ENCODE results near the gene RASSF4.

The RASSF4 gene

DNA sequence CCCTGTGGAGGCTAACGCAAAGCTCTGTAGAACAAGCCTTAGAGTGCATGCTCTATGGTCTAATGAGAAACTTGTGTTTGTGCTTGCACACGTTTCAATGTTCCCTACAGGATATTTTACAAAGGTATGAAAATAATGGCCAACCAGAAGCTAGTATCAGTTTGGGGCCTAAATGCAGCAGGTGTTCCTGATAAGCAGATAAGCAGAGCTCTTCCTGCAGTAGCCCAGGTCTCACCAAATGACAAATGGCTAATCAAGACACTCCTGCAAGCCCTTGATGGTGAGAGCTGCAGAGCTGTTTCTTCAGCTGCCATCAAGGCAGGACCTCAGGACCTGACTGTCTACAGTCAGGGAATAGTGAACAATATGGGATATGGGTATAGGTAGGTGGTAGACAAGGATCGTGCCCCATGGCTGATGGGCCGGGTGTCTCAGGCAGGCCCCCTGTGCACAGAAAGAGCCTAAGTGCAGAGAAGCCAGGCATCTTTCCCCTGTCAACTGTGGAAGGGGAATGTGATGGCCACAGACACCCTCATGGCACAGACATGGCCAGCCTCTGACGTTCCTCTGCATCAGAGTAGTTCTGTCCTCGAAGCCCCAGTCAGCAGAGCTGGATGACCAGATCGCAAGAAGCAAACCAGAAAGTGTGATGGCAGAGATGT is 23.2 kb upstream of the RASSF4 start:
- TF ChIP-seq, protein P1, sequence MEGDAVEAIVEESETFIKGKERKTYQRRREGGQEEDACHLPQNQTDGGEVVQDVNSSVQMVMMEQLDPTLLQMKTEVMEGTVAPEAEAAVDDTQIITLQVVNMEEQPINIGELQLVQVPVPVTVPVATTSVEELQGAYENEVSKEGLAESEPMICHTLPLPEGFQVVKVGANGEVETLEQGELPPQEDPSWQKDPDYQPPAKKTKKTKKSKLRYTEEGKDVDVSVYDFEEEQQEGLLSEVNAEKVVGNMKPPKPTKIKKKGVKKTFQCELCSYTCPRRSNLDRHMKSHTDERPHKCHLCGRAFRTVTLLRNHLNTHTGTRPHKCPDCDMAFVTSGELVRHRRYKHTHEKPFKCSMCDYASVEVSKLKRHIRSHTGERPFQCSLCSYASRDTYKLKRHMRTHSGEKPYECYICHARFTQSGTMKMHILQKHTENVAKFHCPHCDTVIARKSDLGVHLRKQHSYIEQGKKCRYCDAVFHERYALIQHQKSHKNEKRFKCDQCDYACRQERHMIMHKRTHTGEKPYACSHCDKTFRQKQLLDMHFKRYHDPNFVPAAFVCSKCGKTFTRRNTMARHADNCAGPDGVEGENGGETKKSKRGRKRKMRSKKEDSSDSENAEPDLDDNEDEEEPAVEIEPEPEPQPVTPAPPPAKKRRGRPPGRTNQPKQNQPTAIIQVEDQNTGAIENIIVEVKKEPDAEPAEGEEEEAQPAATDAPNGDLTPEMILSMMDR (IDR thresholded peaks at IDR 0.05; ENCODE audit: low read depth, low read length, missing control alignments) = no peak
- no peak for DNase-seq (ENCODE audit: extremely low read depth, low read depth)
- H3K4me3 ChIP-seq (replicated peaks; ENCODE audit: low read depth, low read length) = no peak overlapping the region

DNA sequence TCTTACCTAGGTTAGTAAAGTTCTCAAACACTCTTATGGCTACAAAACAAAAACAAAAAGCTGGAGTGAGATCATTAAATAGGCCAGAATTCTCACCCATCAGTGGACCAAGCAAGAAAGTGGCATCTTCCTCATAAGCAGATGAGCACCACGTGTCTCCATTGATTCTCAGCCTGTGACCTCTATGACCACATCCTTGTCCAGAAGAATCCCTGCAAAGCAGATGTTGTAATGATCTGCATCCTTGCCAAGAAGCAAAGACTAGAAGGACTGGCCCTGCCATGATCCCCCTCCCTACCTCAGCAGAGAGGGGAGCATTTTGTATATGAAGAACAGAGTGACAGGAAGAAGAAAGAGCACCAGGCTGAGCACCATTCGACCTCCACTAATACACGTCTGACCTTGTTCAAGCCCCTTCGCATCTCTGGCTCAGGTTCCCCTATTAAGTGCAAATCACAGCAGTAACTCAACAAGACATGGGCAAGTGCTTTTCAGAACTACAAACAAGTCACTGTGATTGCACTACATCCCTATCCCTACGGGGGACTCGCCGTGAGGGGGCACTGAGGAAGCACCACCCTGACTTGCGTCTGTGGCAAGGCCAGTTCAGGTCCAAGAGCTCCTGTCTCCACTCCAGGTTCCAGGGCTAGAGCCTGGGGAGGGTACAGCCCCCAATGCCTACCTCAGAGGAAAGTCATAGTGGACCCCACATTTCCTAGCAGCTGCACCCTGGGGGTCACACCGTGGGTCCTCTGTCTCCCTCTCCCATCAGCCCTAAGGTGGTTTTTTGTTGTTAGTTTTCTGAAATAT is 22.2 kb upstream of the RASSF4 start:
- no peak for DNase-seq (ENCODE audit: extremely low read depth, low read depth)
- TF ChIP-seq, protein P1 (IDR thresholded peaks at IDR 0.05; ENCODE audit: low read depth, low read length, missing control alignments) = no peak
- H3K4me3 ChIP-seq (replicated peaks; ENCODE audit: low read depth, low read length) = no peak overlapping the region

DNA sequence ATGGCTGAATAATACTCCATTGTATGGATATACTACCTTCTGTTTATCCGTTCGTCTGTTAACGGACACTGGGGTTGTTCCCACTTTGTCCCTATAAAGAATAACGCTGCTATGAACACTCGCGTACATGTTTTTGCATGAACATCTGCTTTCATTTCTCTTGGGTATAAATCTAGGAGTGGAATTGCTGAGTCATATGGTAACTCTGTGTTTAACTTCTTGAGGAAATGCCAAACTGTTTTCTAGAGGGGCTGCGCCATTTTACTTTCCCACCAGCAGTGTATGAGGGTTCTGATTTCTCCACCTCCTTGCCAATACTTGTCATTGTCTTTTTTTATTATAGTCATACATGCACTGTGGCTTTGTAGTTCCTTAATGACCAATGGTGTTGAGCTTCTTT is 20.6 kb upstream of the RASSF4 start:
- DNase-seq (ENCODE audit: extremely low read depth, low read depth) = no peak
- TF ChIP-seq, protein P1 (IDR thresholded peaks at IDR 0.05; ENCODE audit: low read depth, low read length, missing control alignments) = no peak
- no peak overlapping the region for H3K4me3 ChIP-seq (replicated peaks; ENCODE audit: low read depth, low read length)

DNA sequence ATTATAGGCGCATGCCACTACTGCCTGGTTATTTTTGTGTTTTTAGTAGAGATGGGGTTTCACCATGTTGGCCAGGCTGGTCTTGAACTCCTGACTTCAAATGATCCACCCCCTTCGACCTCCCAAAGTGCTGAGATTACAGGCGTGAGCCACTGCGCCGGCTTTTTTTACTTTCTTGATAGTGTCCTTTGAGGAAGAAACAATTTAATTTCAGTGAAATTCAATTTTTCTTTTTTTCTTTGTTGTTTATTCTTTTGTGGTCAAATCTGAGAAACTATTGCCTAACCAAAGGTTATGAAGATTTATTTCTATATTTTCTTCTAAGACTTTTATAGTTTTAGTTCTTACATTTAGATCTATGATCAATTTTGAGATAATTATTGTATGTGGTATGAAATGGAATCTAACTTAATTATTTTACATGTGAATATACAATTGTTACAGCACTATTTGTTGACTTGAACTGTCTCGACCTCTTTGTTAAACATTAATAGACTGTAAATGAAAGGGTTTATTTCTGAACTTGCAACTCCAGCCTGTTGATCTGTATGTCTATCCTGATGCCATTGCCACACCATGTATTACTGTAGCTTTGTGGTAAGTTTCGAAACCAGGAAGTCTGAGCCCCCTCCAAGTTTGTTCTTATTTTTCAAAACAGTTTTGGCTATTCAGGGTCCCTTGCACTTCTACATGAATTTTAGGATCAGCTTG is 19.8 kb upstream of the RASSF4 start:
- no peak for DNase-seq (ENCODE audit: extremely low read depth, low read depth)
- TF ChIP-seq, protein P1 (IDR thresholded peaks at IDR 0.05; ENCODE audit: low read depth, low read length, missing control alignments) = no peak
- no peak overlapping the region for H3K4me3 ChIP-seq (replicated peaks; ENCODE audit: low read depth, low read length)

DNA sequence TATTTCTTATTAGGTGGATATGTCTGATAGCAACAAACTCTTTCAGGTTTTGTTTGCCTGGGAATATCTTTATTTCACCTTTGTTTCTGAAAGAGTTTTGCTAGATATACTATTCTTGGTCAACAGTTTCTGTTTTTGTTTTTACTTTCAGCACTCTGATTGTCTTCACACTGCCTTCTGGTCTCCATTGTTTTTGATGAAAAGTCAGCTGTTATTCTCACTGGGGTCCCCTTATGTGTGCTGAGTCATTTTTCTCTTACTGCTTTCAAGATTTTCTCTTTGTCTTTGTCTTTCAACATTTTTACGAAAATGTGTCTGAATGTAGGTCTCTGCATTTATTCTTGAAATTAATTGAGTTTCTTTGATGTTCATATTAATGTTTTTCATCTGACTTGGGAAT is 15.2 kb upstream of the RASSF4 start:
- no peak overlapping the region for H3K4me3 ChIP-seq (replicated peaks; ENCODE audit: low read depth, low read length)
- TF ChIP-seq, protein P1 (IDR thresholded peaks at IDR 0.05; ENCODE audit: low read depth, low read length, missing control alignments) = no peak
- no peak for DNase-seq (ENCODE audit: extremely low read depth, low read depth)

DNA sequence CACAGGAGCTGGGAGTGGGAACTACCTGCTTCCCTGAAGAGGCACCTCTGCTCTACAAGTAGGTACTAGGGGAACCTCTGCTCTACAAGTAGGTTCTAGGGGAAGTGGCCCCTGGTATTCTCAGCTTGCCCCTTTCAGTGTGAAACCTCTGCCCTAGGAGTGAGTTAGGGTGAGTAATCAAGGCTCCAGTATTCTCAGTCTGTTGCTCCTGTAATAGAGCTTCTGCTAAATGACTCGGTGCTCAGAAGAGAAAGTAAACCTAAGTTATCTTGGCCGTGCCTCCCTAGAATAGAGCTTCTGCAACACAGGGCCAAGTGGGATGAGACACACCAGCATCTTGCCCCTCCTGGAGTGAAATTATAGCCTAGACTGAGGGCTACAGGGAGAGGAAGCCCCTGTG is 13.4 kb upstream of the RASSF4 start:
- DNase-seq (ENCODE audit: extremely low read depth, low read depth) = no peak
- TF ChIP-seq, protein P1 (IDR thresholded peaks at IDR 0.05; ENCODE audit: low read depth, low read length, missing control alignments) = no peak
- H3K4me3 ChIP-seq (replicated peaks; ENCODE audit: low read depth, low read length) = no peak overlapping the region

All from HFF-Myc (cell line).